ENCODE data around the gene PPM1B.

PPM1B gene

GRCh38 chr2:44190526-44190925 is 21.9 kb downstream of the PPM1B start:
- FAIRE-seq, result no peak
- DNase-seq (ENCODE audit: insufficient read length, low spot score), result no peak
- TF ChIP-seq POLR2AphosphoS5 (IDR thresholded peaks at IDR 0.05; ENCODE audit: low read depth, low read length) (no peak), POLR2A (IDR thresholded peaks at IDR 0.05; ENCODE audit: low read depth, low read length) (no peak), POU2F2 (IDR thresholded peaks at IDR 0.05; ENCODE audit: low read depth, low read length) (no peak), TAF1 (IDR thresholded peaks at IDR 0.05; ENCODE audit: low read depth, low read length) (no peak), SPI1 (IDR thresholded peaks at IDR 0.05; ENCODE audit: low read depth, low read length) (no peak), PAX5 (IDR thresholded peaks at IDR 0.05; ENCODE audit: insufficient read depth, low read length, severe bottlenecking) (no peak)

DNA sequence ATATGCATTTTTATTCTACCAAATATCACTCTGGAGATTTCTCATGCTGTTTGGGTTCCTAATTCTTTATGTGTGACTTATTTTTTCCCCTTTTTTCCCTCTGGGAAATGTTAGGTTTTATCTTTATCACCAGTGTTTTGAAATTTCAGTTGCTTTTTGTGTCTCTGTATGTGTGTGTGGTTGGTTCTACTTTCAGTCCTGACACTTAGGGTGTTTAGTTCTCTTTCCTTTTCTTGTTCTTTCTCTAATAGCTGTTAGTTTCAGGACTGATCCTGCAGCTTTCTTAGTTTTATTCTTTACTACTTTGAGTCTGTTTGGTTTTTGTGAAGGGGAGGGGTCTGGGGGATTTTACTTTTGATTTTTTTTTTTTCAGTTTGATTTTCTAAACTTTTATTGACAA is 23.1 kb downstream of the PPM1B start:
- FAIRE-seq (peak; percentile 45), DNase-seq (ENCODE audit: insufficient read length, low spot score) (peak; percentile 25)
- TF ChIP-seq TAF1 (IDR thresholded peaks at IDR 0.05; ENCODE audit: low read depth, low read length), result no peak
- TF ChIP-seq POLR2AphosphoS5 (IDR thresholded peaks at IDR 0.05; ENCODE audit: low read depth, low read length), result no peak
- no peak for TF ChIP-seq SPI1 (IDR thresholded peaks at IDR 0.05; ENCODE audit: low read depth, low read length)
- TF ChIP-seq PAX5 (IDR thresholded peaks at IDR 0.05; ENCODE audit: insufficient read depth, low read length, severe bottlenecking), result no peak
- no peak for TF ChIP-seq POU2F2 (IDR thresholded peaks at IDR 0.05; ENCODE audit: low read depth, low read length)
- TF ChIP-seq POLR2A (IDR thresholded peaks at IDR 0.05; ENCODE audit: low read depth, low read length), result no peak

DNA sequence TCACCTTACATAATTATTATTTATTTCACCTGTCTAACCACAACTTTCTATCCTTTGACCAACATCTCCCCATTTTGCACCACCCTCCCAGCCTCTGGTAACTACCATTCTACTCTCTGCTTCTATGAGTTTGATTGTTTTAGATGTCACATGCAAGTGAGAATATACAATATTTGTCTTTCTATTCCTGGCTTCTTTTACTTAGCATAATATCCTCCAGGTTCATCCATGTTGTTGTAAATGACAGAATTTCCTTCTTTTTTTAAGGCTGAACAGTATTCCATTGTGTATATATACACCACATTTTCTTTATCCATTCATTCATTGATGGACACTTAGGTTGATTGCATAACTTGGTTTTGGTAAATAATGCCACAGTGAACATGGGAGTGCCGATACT is 24.0 kb downstream of the PPM1B start:
- no peak for TF ChIP-seq POU2F2 (IDR thresholded peaks at IDR 0.05; ENCODE audit: low read depth, low read length)
- no peak for TF ChIP-seq TAF1 (IDR thresholded peaks at IDR 0.05; ENCODE audit: low read depth, low read length)
- TF ChIP-seq PAX5 (IDR thresholded peaks at IDR 0.05; ENCODE audit: insufficient read depth, low read length, severe bottlenecking), result no peak
- TF ChIP-seq SPI1 (IDR thresholded peaks at IDR 0.05; ENCODE audit: low read depth, low read length), result no peak
- TF ChIP-seq POLR2AphosphoS5 (IDR thresholded peaks at IDR 0.05; ENCODE audit: low read depth, low read length), result no peak
- TF ChIP-seq POLR2A (IDR thresholded peaks at IDR 0.05; ENCODE audit: low read depth, low read length), result no peak
- FAIRE-seq, result no peak
- DNase-seq (ENCODE audit: insufficient read length, low spot score), result no peak

GRCh38 chr2:44195714-44196113 is 27.0 kb downstream of the PPM1B start:
- FAIRE-seq (no peak), DNase-seq (ENCODE audit: insufficient read length, low spot score) (no peak)
- TF ChIP-seq PAX5 (IDR thresholded peaks at IDR 0.05; ENCODE audit: insufficient read depth, low read length, severe bottlenecking) (no peak), SPI1 (IDR thresholded peaks at IDR 0.05; ENCODE audit: low read depth, low read length) (no peak), POLR2A (IDR thresholded peaks at IDR 0.05; ENCODE audit: low read depth, low read length) (no peak), POU2F2 (IDR thresholded peaks at IDR 0.05; ENCODE audit: low read depth, low read length) (no peak), POLR2AphosphoS5 (IDR thresholded peaks at IDR 0.05; ENCODE audit: low read depth, low read length) (no peak), TAF1 (IDR thresholded peaks at IDR 0.05; ENCODE audit: low read depth, low read length) (no peak)

DNA sequence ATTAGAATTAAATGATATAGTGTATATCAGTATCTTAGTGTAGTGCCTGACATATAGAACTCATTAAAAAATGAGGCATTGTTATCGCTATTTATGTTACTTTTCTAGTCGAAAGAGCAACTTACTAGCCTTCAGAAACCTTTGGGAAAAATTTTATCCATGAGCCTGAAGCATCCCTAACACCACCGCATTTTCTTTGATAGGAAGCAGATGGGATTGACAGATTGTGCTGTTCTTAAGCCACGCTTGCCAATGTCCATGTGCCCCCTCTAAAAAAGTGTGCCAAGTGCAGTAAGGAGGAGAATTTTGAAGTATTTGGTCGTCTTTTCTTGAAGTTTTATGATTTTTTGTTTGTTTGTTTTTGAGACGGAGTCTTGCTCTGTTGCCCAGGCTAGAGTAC is 29.1 kb downstream of the PPM1B start:
- DNase-seq (ENCODE audit: insufficient read length, low spot score), result no peak
- TF ChIP-seq POU2F2 (IDR thresholded peaks at IDR 0.05; ENCODE audit: low read depth, low read length) (no peak), SPI1 (IDR thresholded peaks at IDR 0.05; ENCODE audit: low read depth, low read length) (no peak)
- FAIRE-seq, result no peak

- no peak for TF ChIP-seq POLR2A (IDR thresholded peaks at IDR 0.05; ENCODE audit: low read depth, low read length)
- no peak for TF ChIP-seq POLR2AphosphoS5 (IDR thresholded peaks at IDR 0.05; ENCODE audit: low read depth, low read length)
- TF ChIP-seq SPI1 (IDR thresholded peaks at IDR 0.05; ENCODE audit: low read depth, low read length), result no peak
- TF ChIP-seq POU2F2 (IDR thresholded peaks at IDR 0.05; ENCODE audit: low read depth, low read length), result no peak
- no peak for TF ChIP-seq PAX5 (IDR thresholded peaks at IDR 0.05; ENCODE audit: insufficient read depth, low read length, severe bottlenecking)
- no peak for TF ChIP-seq TAF1 (IDR thresholded peaks at IDR 0.05; ENCODE audit: low read depth, low read length)
- FAIRE-seq (no peak), DNase-seq (ENCODE audit: insufficient read length, low spot score) (no peak)
Measured at GRCh38 chr2:44200011-44200410, 31.3 kb downstream of the PPM1B start.

GRCh38 chr2:44200759-44201158 is 32.1 kb downstream of the PPM1B start:
- DNase-seq (ENCODE audit: insufficient read length, low spot score) (no peak), FAIRE-seq (no peak)
- no peak for TF ChIP-seq POLR2A (IDR thresholded peaks at IDR 0.05; ENCODE audit: low read depth, low read length)
- no peak for TF ChIP-seq POU2F2 (IDR thresholded peaks at IDR 0.05; ENCODE audit: low read depth, low read length)

- TF ChIP-seq PAX5 (IDR thresholded peaks at IDR 0.05; ENCODE audit: insufficient read depth, low read length, severe bottlenecking) (no peak), SPI1 (IDR thresholded peaks at IDR 0.05; ENCODE audit: low read depth, low read length) (no peak), POLR2A (IDR thresholded peaks at IDR 0.05; ENCODE audit: low read depth, low read length) (no peak), TAF1 (IDR thresholded peaks at IDR 0.05; ENCODE audit: low read depth, low read length) (no peak), POU2F2 (IDR thresholded peaks at IDR 0.05; ENCODE audit: low read depth, low read length) (no peak)
- DNase-seq (ENCODE audit: insufficient read length, low spot score) (no peak), FAIRE-seq (no peak)
Measured at GRCh38 chr2:44201648-44202165, 33.0 kb downstream of the PPM1B start.

GRCh38 chr2:44203542-44203941 is 34.9 kb downstream of the PPM1B start:
- no peak for DNase-seq (ENCODE audit: insufficient read length, low spot score)
- TF ChIP-seq TAF1 (IDR thresholded peaks at IDR 0.05; ENCODE audit: low read depth, low read length) (no peak), POU2F2 (IDR thresholded peaks at IDR 0.05; ENCODE audit: low read depth, low read length) (no peak), PAX5 (IDR thresholded peaks at IDR 0.05; ENCODE audit: insufficient read depth, low read length, severe bottlenecking) (no peak)
- FAIRE-seq, result no peak

GRCh38 chr2:44205169-44205568 is 36.5 kb downstream of the PPM1B start:
- DNase-seq (ENCODE audit: insufficient read length, low spot score), result no peak
- no peak for TF ChIP-seq TAF1 (IDR thresholded peaks at IDR 0.05; ENCODE audit: low read depth, low read length)
- TF ChIP-seq POLR2AphosphoS5 (IDR thresholded peaks at IDR 0.05; ENCODE audit: low read depth, low read length), result no peak
- no peak for TF ChIP-seq SPI1 (IDR thresholded peaks at IDR 0.05; ENCODE audit: low read depth, low read length)
- TF ChIP-seq PAX5 (IDR thresholded peaks at IDR 0.05; ENCODE audit: insufficient read depth, low read length, severe bottlenecking), result no peak
- no peak for TF ChIP-seq POLR2A (IDR thresholded peaks at IDR 0.05; ENCODE audit: low read depth, low read length)
- no peak for TF ChIP-seq POU2F2 (IDR thresholded peaks at IDR 0.05; ENCODE audit: low read depth, low read length)
- FAIRE-seq, result no peak
